HG03280 (cell line): ENCODE results near the gene SKAP1.

Source experiments
- ATAC-seq: cut with Tn5 transposase; IDR thresholded peaks from one replicate; pipeline ENCODE4 v1.9.1; 2021; ENCODE audit warnings: mild to moderate bottlenecking, moderate library complexity; ENCODE audit not compliant: unreplicated experiment

SKAP1 gene

DNA sequence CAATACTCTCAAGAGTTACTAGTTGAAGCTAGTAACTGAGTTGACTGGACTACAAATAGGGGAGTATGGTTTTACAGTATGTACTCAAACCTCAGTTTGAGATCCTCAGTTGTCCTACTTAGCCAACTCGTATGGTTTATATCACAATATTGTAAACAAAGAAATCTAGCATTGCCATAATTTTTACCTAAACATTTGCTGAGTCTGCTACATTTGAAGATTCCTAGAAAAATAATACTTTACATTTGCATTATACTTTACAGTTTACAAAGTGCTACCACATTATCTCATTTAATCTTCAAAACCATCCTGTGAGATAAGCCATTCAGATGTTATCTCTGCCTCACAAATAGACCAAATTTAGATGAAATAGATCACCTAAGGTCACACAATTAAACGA is 345.1 kb downstream of the SKAP1 start:
- ATAC-seq: no peak
